Smooth muscle cell (in vitro differentiated cells): ENCODE measurements around the gene BMP7. TPM values are rescaled to one million over a fixed set of nuclear protein-coding genes. Genes with fewer than 3 reads are reported as not detected.

Experiments
- DNase-seq: peaks from one replicate; lab custom pipeline; 2025; ENCODE audit not compliant: unreplicated experiment; lab: John Stamatoyannopoulos, UW
- H2AFZ ChIP-seq: fragments of 200-600 bp; sonication (generic); 2 replicates; pipeline ENCODE4 v1.6.0; 2016; ENCODE audit warnings: antibody characterized with exemption, low read depth, mild to moderate bottlenecking
- H3F3A ChIP-seq: fragments of 200-600 bp; sonication (generic); 2 replicates; pipeline ENCODE4 v1.6.0; 2017; ENCODE audit warnings: antibody characterized with exemption, low read depth
- H3K27ac ChIP-seq: fragments of 200-600 bp; sonication (generic); 2 replicates; pipeline ENCODE4 v1.5.1; 2016; ENCODE audit warnings: low read depth, mild to moderate bottlenecking
- H3K27me3 ChIP-seq: fragments of 200-600 bp; sonication (generic); 2 replicates; pipeline ENCODE4 v1.6.1; 2016; ENCODE audit warnings: low read depth, mild to moderate bottlenecking
- H3K36me3 ChIP-seq: fragments of 200-600 bp; sonication (generic); 2 replicates; pipeline ENCODE4 v1.5.1; 2016; ENCODE audit warnings: low read depth
- H3K4me1 ChIP-seq: fragments of 200-600 bp; sonication (generic); 2 replicates; pipeline ENCODE4 v1.5.1; 2016; ENCODE audit warnings: low read depth
- H3K4me2 ChIP-seq: fragments of 200-600 bp; sonication (generic); 2 replicates; pipeline ENCODE4 v1.6.0; 2016; ENCODE audit warnings: mild to moderate bottlenecking
- H3K4me3 ChIP-seq: fragments of 200-600 bp; sonication (generic); 2 replicates; pipeline ENCODE4 v1.5.1; 2016; ENCODE audit warnings: mild to moderate bottlenecking
- H3K79me2 ChIP-seq: fragments of 200-600 bp; sonication (generic); 2 replicates; pipeline ENCODE4 v1.6.0; 2016; ENCODE audit warnings: low read depth, mild to moderate bottlenecking
- H3K9ac ChIP-seq: fragments of 200-600 bp; sonication (generic); 2 replicates; pipeline ENCODE4 v1.6.0; 2016; ENCODE audit warnings: low read depth
- H3K9me3 ChIP-seq: fragments of 200-600 bp; sonication (generic); replicated peaks from 2 replicates; pipeline ENCODE4 v1.5.1; 2016; ENCODE audit warnings: low read depth
- H4K20me1 ChIP-seq: fragments of 200-600 bp; sonication (generic); 2 replicates; pipeline ENCODE4 v1.6.0; 2016; ENCODE audit warnings: low read depth
- CTCF ChIP-seq: fragments of 200-600 bp; sonication (generic); IDR thresholded peaks from 2 replicates; pipeline ENCODE4 v1.5.1; 2017; ENCODE audit warnings: borderline replicate concordance, mild to moderate bottlenecking, antibody characterized with exemption; ENCODE audit not compliant: insufficient read depth, poor library complexity, severe bottlenecking
- WGBS: methylation state at CpG from one replicate; pipeline ENCODE4 v1.1.7; 2016; ENCODE audit warnings: low lambda C conversion rate; 5-methylcytosine and 5-hydroxymethylcytosine counted together
- polyA plus RNA-seq: library from polyadenylated mRNA; unstranded; fragments of >200 nt; fragmentation: Nextera tagmentation; extraction: Ambion mirVana; gene quantifications from 2 replicates; pipeline ENCODE4 v1.2.1, GENCODE V29; 2016
- total RNA-seq: library from RNA; depleted of rRNA; stranded (reverse); fragments of >200 nt; gene quantifications from 2 replicates; pipeline ENCODE4 v1.2.3, GENCODE V29; 2014

BMP7 gene
- total and polyA plus RNA-seq, 2 experiments from 2014 or later: 18.1 to 28.3 TPM

GRCh38 chr20:57189713-57190112 lies 76.7 kb downstream of the BMP7 start:
- no peak overlapping the region for H3K9ac ChIP-seq
- H3K36me3 ChIP-seq: no peaks in the 10 kb centered on the region
- no peak overlapping the region for H2AFZ ChIP-seq
- WGBS: 97% methylated on average over 5 of the region's 5 CpGs
- no peaks in the 10 kb centered on the region for H3K27me3 ChIP-seq
- H3F3A ChIP-seq: no peaks in the 10 kb centered on the region
- no peak for TF ChIP-seq CTCF
- H3K4me3 ChIP-seq: no peak overlapping the region
- no peaks in the 10 kb centered on the region for H3K79me2 ChIP-seq
- H3K27ac ChIP-seq: no peak overlapping the region
- no peaks in the 10 kb centered on the region for H4K20me1 ChIP-seq
- no peaks in the 10 kb centered on the region for H3K4me1 ChIP-seq
- no peak for DNase-seq
- no peak overlapping the region for H3K4me2 ChIP-seq
- no peaks in the 10 kb centered on the region for H3K9me3 ChIP-seq

GRCh38 chr20:57188576-57189079 lies 77.8 kb downstream of the BMP7 start:
- WGBS: 83% methylated on average over 6 of the region's 6 CpGs
- TF ChIP-seq CTCF: no peak

GRCh38 chr20:57188056-57188455 lies 78.4 kb downstream of the BMP7 start:
- H4K20me1 ChIP-seq: no peaks in the 10 kb centered on the region
- H3K36me3 ChIP-seq: no peaks in the 10 kb centered on the region
- H3K27ac ChIP-seq: no peak overlapping the region
- H3K9me3 ChIP-seq: no peaks in the 10 kb centered on the region
- H3K79me2 ChIP-seq: no peaks in the 10 kb centered on the region
- WGBS: 98% methylated on average over 9 of the region's 9 CpGs
- no peak overlapping the region for H3K4me3 ChIP-seq
- H3K4me1 ChIP-seq: no peaks in the 10 kb centered on the region
- DNase-seq: no peak
- H3K9ac ChIP-seq: no peak overlapping the region
- no peaks in the 10 kb centered on the region for H3K27me3 ChIP-seq
- TF ChIP-seq CTCF: no peak
- no peak overlapping the region for H3K4me2 ChIP-seq
- H2AFZ ChIP-seq: no peak overlapping the region
- no peaks in the 10 kb centered on the region for H3F3A ChIP-seq

More at GRCh38 chr20:57188576-57189079, 77.8 kb downstream of the BMP7 start:
- H3K9ac ChIP-seq: no peak overlapping the region
- no peaks in the 10 kb centered on the region for H4K20me1 ChIP-seq
- no peak overlapping the region for H3K27ac ChIP-seq
- no peak overlapping the region for H2AFZ ChIP-seq
- no peaks in the 10 kb centered on the region for H3K79me2 ChIP-seq
- H3K9me3 ChIP-seq: no peaks in the 10 kb centered on the region
- no peak overlapping the region for H3K4me2 ChIP-seq
- DNase-seq: no peak
- no peaks in the 10 kb centered on the region for H3K36me3 ChIP-seq
- H3K27me3 ChIP-seq: no peaks in the 10 kb centered on the region
- H3K4me3 ChIP-seq: no peak overlapping the region
- H3K4me1 ChIP-seq: no peaks in the 10 kb centered on the region
- H3F3A ChIP-seq: no peaks in the 10 kb centered on the region

GRCh38 chr20:57187068-57187634 lies 79.3 kb downstream of the BMP7 start:
- Histone ChIP-seq H3K9ac (no peak overlapping the region), H3K27ac (no peak overlapping the region), H3K4me2 (no peak overlapping the region), H4K20me1 (no peaks in the 10 kb centered on the region), H3K9me3 (no peaks in the 10 kb centered on the region), H3K79me2 (no peaks in the 10 kb centered on the region), H3K4me1 (no peaks in the 10 kb centered on the region), H3F3A (no peaks in the 10 kb centered on the region), H3K27me3 (no peaks in the 10 kb centered on the region), H2AFZ (no peak overlapping the region), H3K4me3 (no peak overlapping the region), H3K36me3 (no peaks in the 10 kb centered on the region)
- 84% methylated on average over 4 of the region's 4 CpGs for WGBS
- no peak for DNase-seq
- no peak for TF ChIP-seq CTCF
